Measurements from ENCODE around the gene CLEC1B. TPM values are rescaled to one million over a fixed set of nuclear protein-coding genes. Genes with fewer than 3 reads are reported as not detected.
"Not testable (repeated sequence)": the region's sequence is repeated elsewhere in the genome, so short reads cannot be mapped to it uniquely, and the experiment has no call there.

Gene CLEC1B
- total RNA-seq, 1 donor from 2014 or later: not detected

GRCh38 chr12:9957834-9958233 is 41.1 kb downstream of the CLEC1B start:
- no peak overlapping the region for H3K4me3 Mint-ChIP-seq (ENCODE audit: unreplicated experiment)
- no peak for FAIRE-seq

GRCh38 chr12:9952954-9953729 is 45.8 kb downstream of the CLEC1B start:
- not testable (repeated sequence) for H3K79me2 ChIP-seq (ENCODE audit: insufficient read depth, low read length); H2AFZ ChIP-seq (ENCODE audit: low read depth, low read length); H3K4me2 ChIP-seq (ENCODE audit: low read length); H3K4me1 ChIP-seq (ENCODE audit: insufficient read depth, low read length); DNase-seq (ENCODE audit: low read depth); H4K20me1 ChIP-seq (ENCODE audit: insufficient read depth, low read length); H3K4me3 ChIP-seq (ENCODE audit: insufficient read depth, low read depth, low read length); H3K4me1 Mint-ChIP-seq (ENCODE audit: low read depth, unreplicated experiment); H3K27ac ChIP-seq (ENCODE audit: low read depth, low read length); H3K36me3 ChIP-seq (ENCODE audit: insufficient read depth, low read length); H3K27ac Mint-ChIP-seq (ENCODE audit: unreplicated experiment); H3K9me3 ChIP-seq (ENCODE audit: insufficient read depth, low read depth, low read length); H3K9me3 Mint-ChIP-seq (ENCODE audit: unreplicated experiment); H3K9ac ChIP-seq (ENCODE audit: low read length); H3K36me3 Mint-ChIP-seq (ENCODE audit: low read depth, unreplicated experiment); FAIRE-seq; H3K4me3 Mint-ChIP-seq (ENCODE audit: unreplicated experiment); H3K27me3 Mint-ChIP-seq (ENCODE audit: low read depth, unreplicated experiment); H3K27me3 ChIP-seq (ENCODE audit: insufficient read depth, low read length)

More at GRCh38 chr12:9957834-9958233, 41.1 kb downstream of the CLEC1B start:
- Histone ChIP-seq H3K27me3 (ENCODE audit: insufficient read depth, low read length) (no peaks in the 10 kb centered on the region), H4K20me1 (ENCODE audit: insufficient read depth, low read length) (no peaks in the 10 kb centered on the region), H3K79me2 (ENCODE audit: insufficient read depth, low read length) (no peaks in the 10 kb centered on the region), H2AFZ (ENCODE audit: low read depth, low read length) (no peak overlapping the region), H3K4me2 (ENCODE audit: low read length) (no peak overlapping the region), H3K9ac (ENCODE audit: low read length) (no peak overlapping the region), H3K4me1 (ENCODE audit: insufficient read depth, low read length) (no peaks in the 10 kb centered on the region), H3K36me3 (ENCODE audit: insufficient read depth, low read length) (no peaks in the 10 kb centered on the region), H3K9me3 (ENCODE audit: insufficient read depth, low read depth, low read length) (no peaks in the 10 kb centered on the region), H3K4me3 (ENCODE audit: insufficient read depth, low read depth, low read length) (no peak overlapping the region), H3K27ac (ENCODE audit: low read depth, low read length) (no peak overlapping the region)
- H3K36me3 Mint-ChIP-seq (ENCODE audit: low read depth, unreplicated experiment): no peaks in the 10 kb centered on the region
- H3K9me3 Mint-ChIP-seq (ENCODE audit: unreplicated experiment): no peaks in the 10 kb centered on the region
- no peak for DNase-seq (ENCODE audit: low read depth)
- no peak for TF ChIP-seq CTCF (IDR thresholded peaks at IDR 0.05; ENCODE audit: insufficient read depth, low read depth, low read length)
- no peak for TF ChIP-seq EZH2 (IDR thresholded peaks at IDR 0.05; ENCODE audit: insufficient read depth, low read length)
- H3K27ac Mint-ChIP-seq (ENCODE audit: unreplicated experiment): no peak overlapping the region
- no peaks in the 10 kb centered on the region for H3K27me3 Mint-ChIP-seq (ENCODE audit: low read depth, unreplicated experiment)
- peaks cover 10% of the 10 kb centered on the region for H3K4me1 Mint-ChIP-seq (ENCODE audit: low read depth, unreplicated experiment)

- Histone ChIP-seq H3K4me3 (ENCODE audit: insufficient read depth, low read depth, low read length) (no peak overlapping the region), H3K27me3 (ENCODE audit: insufficient read depth, low read length) (no peaks in the 10 kb centered on the region), H2AFZ (ENCODE audit: low read depth, low read length) (no peak overlapping the region), H3K79me2 (ENCODE audit: insufficient read depth, low read length) (no peaks in the 10 kb centered on the region), H4K20me1 (ENCODE audit: insufficient read depth, low read length) (no peaks in the 10 kb centered on the region), H3K36me3 (ENCODE audit: insufficient read depth, low read length) (no peaks in the 10 kb centered on the region), H3K9ac (ENCODE audit: low read length) (no peak overlapping the region), H3K27ac (ENCODE audit: low read depth, low read length) (no peak overlapping the region), H3K9me3 (ENCODE audit: insufficient read depth, low read depth, low read length) (no peaks in the 10 kb centered on the region), H3K4me1 (ENCODE audit: insufficient read depth, low read length) (no peaks in the 10 kb centered on the region), H3K4me2 (ENCODE audit: low read length) (no peak overlapping the region)
- no peaks in the 10 kb centered on the region for H3K27me3 Mint-ChIP-seq (ENCODE audit: low read depth, unreplicated experiment)
- H3K4me3 Mint-ChIP-seq (ENCODE audit: unreplicated experiment): no peak overlapping the region
- DNase-seq (ENCODE audit: low read depth) (no peak), FAIRE-seq (no peak)
- peaks cover 3% of the 10 kb centered on the region for H3K9me3 Mint-ChIP-seq (ENCODE audit: unreplicated experiment)
- H3K27ac Mint-ChIP-seq (ENCODE audit: unreplicated experiment): no peak overlapping the region
- no peak for TF ChIP-seq EZH2 (IDR thresholded peaks at IDR 0.05; ENCODE audit: insufficient read depth, low read length)
- TF ChIP-seq CTCF (IDR thresholded peaks at IDR 0.05; ENCODE audit: insufficient read depth, low read depth, low read length): no peak
- no peaks in the 10 kb centered on the region for H3K4me1 Mint-ChIP-seq (ENCODE audit: low read depth, unreplicated experiment)
- no peaks in the 10 kb centered on the region for H3K36me3 Mint-ChIP-seq (ENCODE audit: low read depth, unreplicated experiment)
These were observed 47.8 kb downstream of the CLEC1B start for GRCh38 chr12:9951026-9951675.
